SK-N-SH treated with all-trans-retinoic acid at 6 μM for 48 hours (cell line): ENCODE data around the gene BACH2.

Experiments used
- ATAC-seq: fragments of 200-7000 bp; cut with Tn5 transposase; 3 replicates; pipeline ENCODE4 v1.9.1; 2020; ENCODE audit warnings: mild to moderate bottlenecking, moderate library complexity
- ARNTL ChIP-seq: fragments of 450-650 bp; formaldehyde crosslinking; IDR thresholded peaks from 2 replicates; pipeline ENCODE4 v1.5.0; 2020; ENCODE audit warnings: low read depth, mild to moderate bottlenecking, moderate library complexity, borderline replicate concordance
- BACH2 ChIP-seq: fragments of 250-450 bp; sonication (Bioruptor Pico); IDR thresholded peaks from 2 replicates; pipeline ENCODE4 v1.9.0; 2021; ENCODE audit warnings: mild to moderate bottlenecking, borderline replicate concordance
- CREB5 ChIP-seq: fragments of 250-450 bp; sonication (Bioruptor Pico); IDR thresholded peaks from 2 replicates; pipeline ENCODE4 v1.5.1; 2020; ENCODE audit warnings: low read depth, mild to moderate bottlenecking, moderate library complexity
- CSDC2 ChIP-seq: fragments of 250-450 bp; sonication (Bioruptor Pico); IDR thresholded peaks from 2 replicates; pipeline ENCODE4 v1.5.0; 2020; ENCODE audit warnings: mild to moderate bottlenecking, moderate library complexity
- CSRNP3 ChIP-seq: fragments of 250-450 bp; sonication (Bioruptor Pico); IDR thresholded peaks from 2 replicates; pipeline ENCODE4 v1.5.1; 2021; ENCODE audit warnings: mild to moderate bottlenecking, moderate library complexity
- ESRRG ChIP-seq: fragments of 250-450 bp; sonication (Bioruptor Pico); IDR thresholded peaks from 2 replicates; pipeline ENCODE4 v1.6.1; 2021; ENCODE audit warnings: mild to moderate bottlenecking
- GLIS3 ChIP-seq: fragments of 250-450 bp; sonication (Bioruptor Pico); IDR thresholded peaks from 2 replicates; pipeline ENCODE4 v1.5.0; 2020; ENCODE audit warnings: mild to moderate bottlenecking, moderate library complexity
- ISL1 ChIP-seq: fragments of 250-450 bp; sonication (Bioruptor Pico); IDR thresholded peaks from 2 replicates; pipeline ENCODE4 v2.1.2; 2022; ENCODE audit warnings: mild to moderate bottlenecking, moderate library complexity
- OSR1 ChIP-seq: fragments of 250-450 bp; sonication (Bioruptor Pico); IDR thresholded peaks from 2 replicates; pipeline ENCODE4 v1.8.0; 2022; ENCODE audit warnings: moderate library complexity, mild to moderate bottlenecking, inconsistent platforms
- PATZ1 ChIP-seq: fragments of 250-450 bp; sonication (Bioruptor Pico); IDR thresholded peaks from 2 replicates; pipeline ENCODE4 v1.8.0; 2020; ENCODE audit warnings: mild to moderate bottlenecking, moderate library complexity, borderline replicate concordance
- POU6F1 ChIP-seq: fragments of 250-450 bp; sonication (Bioruptor Pico); IDR thresholded peaks from 2 replicates; pipeline ENCODE4 v1.8.0; 2021; ENCODE audit warnings: low read depth, mild to moderate bottlenecking, moderate library complexity, borderline replicate concordance
- PPARA ChIP-seq: fragments of 250-450 bp; sonication (Bioruptor Pico); IDR thresholded peaks from 2 replicates; pipeline ENCODE4 v1.5.0; 2020; ENCODE audit warnings: mild to moderate bottlenecking, borderline replicate concordance
- RARB ChIP-seq: fragments of 250-450 bp; sonication (Bioruptor Pico); IDR thresholded peaks from 2 replicates; pipeline ENCODE4 v1.8.0; 2021; ENCODE audit warnings: mild to moderate bottlenecking, moderate library complexity
- SNAI2 ChIP-seq: fragments of 250-450 bp; sonication (Bioruptor Pico); IDR thresholded peaks from 2 replicates; pipeline ENCODE4 v1.5.0; 2020; ENCODE audit warnings: mild to moderate bottlenecking, moderate library complexity
- TCF4 ChIP-seq: fragments of 250-450 bp; sonication (Bioruptor Pico); IDR thresholded peaks from 2 replicates; pipeline ENCODE4 v1.8.0; 2021; ENCODE audit warnings: mild to moderate bottlenecking, moderate library complexity, borderline replicate concordance
- TOX ChIP-seq: fragments of 250-450 bp; sonication (Bioruptor Pico); IDR thresholded peaks from 2 replicates; pipeline ENCODE4 v1.8.0; 2021; ENCODE audit warnings: mild to moderate bottlenecking, moderate library complexity, borderline replicate concordance
- TSHZ2 ChIP-seq: fragments of 250-450 bp; sonication (Bioruptor Pico); IDR thresholded peaks from 2 replicates; pipeline ENCODE4 v1.5.0; 2020; ENCODE audit warnings: mild to moderate bottlenecking, moderate library complexity
- ZC3H10 ChIP-seq: fragments of 250-450 bp; sonication (Bioruptor Pico); IDR thresholded peaks from 2 replicates; pipeline ENCODE4 v1.5.1; 2021; ENCODE audit warnings: mild to moderate bottlenecking, moderate library complexity
- ZFP3 ChIP-seq: fragments of 250-450 bp; sonication (Bioruptor Pico); IDR thresholded peaks from 2 replicates; pipeline ENCODE4 v1.5.0; 2020; ENCODE audit warnings: mild to moderate bottlenecking, moderate library complexity
- ZFP30 ChIP-seq: fragments of 450-650 bp; formaldehyde crosslinking; IDR thresholded peaks from 2 replicates; pipeline ENCODE4 v1.5.0; 2022; ENCODE audit warnings: mild to moderate bottlenecking, moderate library complexity
- ZNF565 ChIP-seq: fragments of 450-650 bp; formaldehyde crosslinking; conservative IDR thresholded peaks from 2 replicates; pipeline ENCODE4 v1.5.0; 2020; ENCODE audit warnings: low read depth, mild to moderate bottlenecking, moderate library complexity
- ZNF70 ChIP-seq: fragments of 450-650 bp; formaldehyde crosslinking; IDR thresholded peaks from 2 replicates; pipeline ENCODE4 v1.5.0; 2020; ENCODE audit warnings: mild to moderate bottlenecking, moderate library complexity
- ZNF8 ChIP-seq: fragments of 450-650 bp; formaldehyde crosslinking; IDR thresholded peaks from 2 replicates; pipeline ENCODE4 v1.5.0; 2020; ENCODE audit warnings: mild to moderate bottlenecking, moderate library complexity

The BACH2 gene

DNA sequence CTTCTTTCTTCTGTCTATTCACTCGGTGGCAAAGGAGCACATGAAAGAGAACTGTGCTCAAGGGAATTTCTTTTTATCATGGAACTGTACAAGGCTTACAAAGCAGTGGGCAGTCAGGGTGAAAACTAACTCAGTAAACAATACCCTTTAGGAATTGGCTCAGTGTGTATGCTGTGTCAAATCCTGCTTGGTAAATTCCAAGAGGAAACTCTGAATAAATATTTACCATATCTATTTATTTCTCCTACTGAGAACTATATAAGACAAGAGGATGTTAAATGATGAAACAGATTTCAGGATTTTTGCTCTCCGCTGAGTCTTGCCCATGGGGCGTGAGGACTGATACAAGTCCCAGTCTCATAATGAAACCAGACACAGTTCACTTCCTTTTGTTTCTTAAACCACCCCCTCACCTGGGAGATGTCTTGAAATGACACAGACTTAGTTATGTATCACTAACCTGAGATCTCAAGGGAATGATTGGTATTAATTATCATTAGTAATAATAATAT, 188.8 kb downstream of the BACH2 start:
- no peak for ATAC-seq
- no peak for TF ChIP-seq ISL1 (CRISPR knock-in tag)
- TF ChIP-seq CREB5, result no peak
- TF ChIP-seq TOX (CRISPR knock-in tag), result no peak
- no peak for TF ChIP-seq SNAI2 (CRISPR knock-in tag)
- no peak for TF ChIP-seq BACH2
- TF ChIP-seq ZNF8 (CRISPR knock-in tag), result no peak
- TF ChIP-seq CSDC2 (CRISPR knock-in tag), result no peak
- no peak for TF ChIP-seq PATZ1
- TF ChIP-seq ZC3H10 (CRISPR knock-in tag), result no peak
- TF ChIP-seq ZNF70 (CRISPR knock-in tag), result no peak
- no peak for TF ChIP-seq ZFP30 (CRISPR knock-in tag)
- TF ChIP-seq ZNF565, result no peak
- no peak for TF ChIP-seq OSR1 (CRISPR knock-in tag)
- no peak for TF ChIP-seq TSHZ2
- TF ChIP-seq RARB, result no peak
- no peak for TF ChIP-seq CSRNP3 (CRISPR knock-in tag)
- TF ChIP-seq GLIS3 (CRISPR knock-in tag), result no peak
- TF ChIP-seq ZFP3, result no peak

GRCh38 chr6:90107371-90107770, 189.3 kb downstream of the BACH2 start:
- ATAC-seq, result no peak
- TF ChIP-seq POU6F1 (CRISPR knock-in tag) (no peak), ZC3H10 (CRISPR knock-in tag) (no peak), ARNTL (CRISPR knock-in tag) (no peak), BACH2 (no peak), OSR1 (CRISPR knock-in tag) (no peak), GLIS3 (CRISPR knock-in tag) (no peak), PPARA (no peak), ISL1 (CRISPR knock-in tag) (no peak), TOX (CRISPR knock-in tag) (no peak), ZFP3 (no peak), RARB (no peak), ZNF8 (CRISPR knock-in tag) (no peak), ESRRG (CRISPR knock-in tag) (no peak), CSRNP3 (CRISPR knock-in tag) (no peak), ZNF70 (CRISPR knock-in tag) (no peak), ZFP30 (CRISPR knock-in tag) (no peak), TCF4 (CRISPR knock-in tag) (no peak), TSHZ2 (no peak), ZNF565 (no peak)
